ENCODE measurements around the gene CDC42BPA.
"Not testable (repeated sequence)": the region's sequence is repeated elsewhere in the genome, so short reads cannot be mapped to it uniquely, and the experiment has no call there.

The CDC42BPA gene, protein sequence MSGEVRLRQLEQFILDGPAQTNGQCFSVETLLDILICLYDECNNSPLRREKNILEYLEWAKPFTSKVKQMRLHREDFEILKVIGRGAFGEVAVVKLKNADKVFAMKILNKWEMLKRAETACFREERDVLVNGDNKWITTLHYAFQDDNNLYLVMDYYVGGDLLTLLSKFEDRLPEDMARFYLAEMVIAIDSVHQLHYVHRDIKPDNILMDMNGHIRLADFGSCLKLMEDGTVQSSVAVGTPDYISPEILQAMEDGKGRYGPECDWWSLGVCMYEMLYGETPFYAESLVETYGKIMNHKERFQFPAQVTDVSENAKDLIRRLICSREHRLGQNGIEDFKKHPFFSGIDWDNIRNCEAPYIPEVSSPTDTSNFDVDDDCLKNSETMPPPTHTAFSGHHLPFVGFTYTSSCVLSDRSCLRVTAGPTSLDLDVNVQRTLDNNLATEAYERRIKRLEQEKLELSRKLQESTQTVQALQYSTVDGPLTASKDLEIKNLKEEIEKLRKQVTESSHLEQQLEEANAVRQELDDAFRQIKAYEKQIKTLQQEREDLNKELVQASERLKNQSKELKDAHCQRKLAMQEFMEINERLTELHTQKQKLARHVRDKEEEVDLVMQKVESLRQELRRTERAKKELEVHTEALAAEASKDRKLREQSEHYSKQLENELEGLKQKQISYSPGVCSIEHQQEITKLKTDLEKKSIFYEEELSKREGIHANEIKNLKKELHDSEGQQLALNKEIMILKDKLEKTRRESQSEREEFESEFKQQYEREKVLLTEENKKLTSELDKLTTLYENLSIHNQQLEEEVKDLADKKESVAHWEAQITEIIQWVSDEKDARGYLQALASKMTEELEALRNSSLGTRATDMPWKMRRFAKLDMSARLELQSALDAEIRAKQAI (N-terminal part only)

DNA sequence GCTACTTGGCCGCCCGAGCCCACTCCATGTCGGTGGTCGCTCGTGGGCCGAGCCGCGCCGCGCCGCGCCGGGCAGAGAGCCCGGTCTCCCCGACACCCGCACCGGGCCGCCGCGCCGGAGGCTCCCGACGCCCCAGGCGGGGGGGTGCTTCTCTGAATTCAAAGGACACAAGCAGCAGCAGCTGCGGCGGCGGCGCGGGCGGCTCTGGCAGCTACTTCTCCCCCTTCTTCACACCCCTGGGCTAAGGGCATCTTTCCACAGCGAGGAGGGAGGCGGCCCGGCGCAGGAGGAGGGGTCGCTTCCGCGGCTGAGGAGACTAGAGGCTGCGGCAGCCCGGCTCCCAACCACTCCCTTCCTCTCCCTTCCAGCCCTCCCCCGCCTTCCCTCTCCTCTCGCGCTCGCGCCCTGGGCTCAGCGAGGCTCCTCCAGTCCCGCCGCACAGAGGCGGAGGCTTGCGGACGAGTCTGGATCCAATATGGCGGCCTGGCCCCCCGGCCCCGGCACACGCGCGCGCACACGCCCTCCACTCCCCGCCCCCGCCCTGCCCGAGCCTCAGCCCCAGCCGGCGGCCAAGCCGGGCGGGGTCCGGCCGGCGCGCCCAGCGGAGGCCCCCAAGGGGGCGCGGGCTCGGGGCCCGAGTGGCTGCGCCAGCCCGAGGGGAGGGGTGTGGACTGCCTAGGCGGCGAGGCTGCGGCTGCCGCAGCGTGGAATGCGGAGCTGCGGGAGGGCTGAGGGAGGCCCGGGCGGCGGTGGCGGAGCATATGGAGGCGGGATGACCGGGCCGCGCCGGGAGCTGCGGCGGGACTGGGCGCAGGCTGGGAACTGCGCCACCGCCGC lies at the start of gene CDC42BPA:
TSS of gene CDC42BPA (minus strand) at position 477 of the 837 bp plus-strand sequence. CDS start 1,310 bp downstream, outside the sequence.
- in situ Hi-C loops (cut with HindIII; ENCODE audit: low sequenced_read_pairs) = no loop called here

DNA sequence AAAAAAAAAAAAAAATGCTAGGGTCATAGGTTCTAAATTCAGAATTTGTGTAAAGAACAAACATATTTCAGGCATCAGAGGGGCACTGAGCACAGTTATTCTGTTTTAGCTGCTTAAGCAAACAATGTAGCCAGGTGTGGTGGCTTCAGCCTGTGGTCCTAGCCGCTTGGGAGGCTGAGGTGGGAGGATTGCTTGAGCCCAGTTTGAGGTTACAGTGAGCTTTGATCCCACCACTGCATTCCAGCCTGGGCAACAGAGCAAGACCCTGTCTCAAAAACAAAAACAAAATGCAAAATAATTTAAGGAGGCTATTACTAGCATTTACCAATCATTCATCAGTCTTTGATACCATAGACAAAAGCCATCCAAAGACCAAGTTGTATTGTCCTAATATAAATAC lies 49.7 kb upstream of the CDC42BPA start:
- in situ Hi-C loops (cut with HindIII; ENCODE audit: low sequenced_read_pairs) = no loop called here

DNA sequence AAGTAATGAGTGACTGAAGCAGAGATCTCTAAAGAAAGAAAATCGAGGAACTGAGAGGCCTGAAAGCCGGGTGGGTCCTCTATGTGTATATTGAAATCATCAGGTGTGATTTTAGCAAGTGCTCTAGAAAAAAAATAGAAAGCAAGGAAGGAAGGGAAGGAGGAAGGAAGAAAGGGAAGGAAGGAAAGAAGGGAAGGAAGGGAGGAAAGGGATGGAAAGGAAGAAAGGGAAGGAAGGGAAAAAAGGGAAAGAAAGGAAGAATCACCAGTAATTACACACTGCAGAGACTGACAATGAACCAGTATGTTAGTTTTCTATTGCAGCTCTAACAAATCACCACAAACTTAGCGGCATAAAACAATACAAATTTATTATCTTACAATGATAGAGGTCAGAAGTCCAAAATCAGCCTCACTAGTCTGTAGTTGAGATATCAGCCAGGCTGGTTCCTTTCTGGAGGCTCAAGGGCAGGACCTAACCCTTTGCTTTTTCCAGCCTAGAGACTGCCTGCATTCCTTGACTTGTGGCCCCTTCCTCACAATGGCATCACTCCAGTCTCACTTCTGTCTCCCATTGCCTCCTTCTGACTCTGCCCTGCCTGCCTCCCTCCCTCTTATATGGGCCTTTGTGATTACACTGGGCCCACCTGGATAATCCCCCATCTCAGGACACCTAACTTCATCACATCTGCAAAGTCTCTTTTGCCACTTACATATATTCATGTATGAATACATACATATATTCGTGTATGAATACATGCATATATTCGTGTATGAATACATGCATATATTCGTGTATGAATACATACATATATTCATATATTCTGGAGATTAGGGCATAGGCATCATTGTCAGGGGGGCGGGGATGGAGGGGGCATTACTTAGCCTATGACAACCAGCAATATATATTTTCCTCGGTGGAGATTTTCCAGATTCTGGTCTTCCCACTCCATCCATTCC lies 47.5 kb upstream of the CDC42BPA start:
- in situ Hi-C loops (cut with HindIII; ENCODE audit: low sequenced_read_pairs) = no loop called here

DNA sequence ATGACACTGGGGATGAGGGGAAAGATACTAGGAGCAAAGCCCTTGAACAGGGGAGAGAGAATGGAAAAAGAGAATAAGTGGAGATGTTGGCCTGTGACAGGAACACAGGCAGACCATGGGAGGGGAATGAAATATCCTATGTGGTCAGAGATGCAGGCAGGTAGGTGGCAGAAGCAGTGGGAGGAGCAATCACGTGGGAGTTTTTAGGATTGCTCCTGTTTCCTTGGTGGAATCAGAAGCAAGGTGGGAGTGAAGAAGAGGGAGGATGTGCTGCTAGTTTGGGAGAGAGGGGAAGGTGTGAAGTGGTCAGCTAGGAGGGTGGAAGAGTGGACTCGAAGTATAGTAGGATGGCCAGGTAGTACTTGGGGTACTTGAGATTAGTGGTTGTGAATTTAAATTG lies 46.4 kb upstream of the CDC42BPA start:
- in situ Hi-C loops (cut with HindIII; ENCODE audit: low sequenced_read_pairs) = no loop called here

DNA sequence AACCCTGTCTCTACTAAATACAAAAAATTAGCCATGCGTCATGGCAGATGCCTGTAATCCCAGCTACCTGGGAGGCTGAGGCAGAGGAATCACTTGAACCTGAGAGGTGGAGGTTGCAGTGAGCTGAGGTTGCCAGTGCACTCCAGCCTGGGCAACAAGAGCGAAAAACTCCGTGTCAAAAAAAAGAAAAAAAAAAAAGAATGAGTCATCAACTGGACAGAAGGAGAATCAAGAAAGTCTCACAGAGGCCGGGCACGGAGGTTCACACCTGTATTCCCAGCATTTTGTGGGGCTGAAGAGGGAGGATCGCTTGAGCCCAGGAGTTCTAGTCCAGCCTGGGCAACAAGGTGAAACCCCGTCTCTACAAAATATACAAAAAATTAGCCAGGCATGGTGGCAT lies 45.5 kb upstream of the CDC42BPA start:
- in situ Hi-C loops (cut with HindIII; ENCODE audit: low sequenced_read_pairs) = no loop called here

DNA sequence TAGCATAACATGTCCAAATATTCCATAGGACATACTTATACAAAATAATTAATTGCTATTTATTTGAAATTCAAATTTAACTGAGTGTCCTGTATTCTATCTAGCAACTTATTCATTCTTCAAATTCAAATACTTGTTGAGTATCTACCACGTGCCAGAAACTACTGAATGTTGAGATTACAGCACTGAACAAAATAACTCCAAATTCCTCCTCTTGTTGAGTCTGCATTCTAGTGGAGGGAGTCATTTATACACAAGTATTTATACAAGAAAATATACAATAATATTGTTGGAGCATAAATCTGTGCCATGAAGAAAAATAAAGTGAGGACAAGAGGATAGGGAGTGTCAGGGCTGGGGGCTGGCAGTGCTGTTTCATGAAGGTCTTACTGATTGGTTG lies 43.7 kb upstream of the CDC42BPA start:
- in situ Hi-C loops (cut with HindIII; ENCODE audit: low sequenced_read_pairs) = no loop called here

DNA sequence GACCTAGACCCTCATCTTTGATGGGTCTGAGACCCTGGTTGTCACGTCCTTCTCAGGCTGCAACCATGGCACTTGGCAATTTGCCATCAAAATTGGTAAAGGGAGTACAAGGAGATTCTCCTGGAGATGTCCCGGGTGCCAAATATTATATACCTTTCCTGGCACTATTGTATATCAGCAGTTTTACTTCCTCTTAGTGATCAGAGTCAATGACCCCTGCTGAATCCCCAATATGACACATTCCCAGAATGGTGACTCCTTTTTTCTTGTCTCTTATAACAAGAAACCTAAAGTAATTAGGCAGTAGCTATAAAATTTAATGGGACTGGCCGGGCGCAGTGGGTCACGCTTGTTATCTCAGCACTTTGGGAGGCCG lies 39.6 kb upstream of the CDC42BPA start:
- in situ Hi-C loops (cut with HindIII; ENCODE audit: low sequenced_read_pairs) = no loop called here

DNA sequence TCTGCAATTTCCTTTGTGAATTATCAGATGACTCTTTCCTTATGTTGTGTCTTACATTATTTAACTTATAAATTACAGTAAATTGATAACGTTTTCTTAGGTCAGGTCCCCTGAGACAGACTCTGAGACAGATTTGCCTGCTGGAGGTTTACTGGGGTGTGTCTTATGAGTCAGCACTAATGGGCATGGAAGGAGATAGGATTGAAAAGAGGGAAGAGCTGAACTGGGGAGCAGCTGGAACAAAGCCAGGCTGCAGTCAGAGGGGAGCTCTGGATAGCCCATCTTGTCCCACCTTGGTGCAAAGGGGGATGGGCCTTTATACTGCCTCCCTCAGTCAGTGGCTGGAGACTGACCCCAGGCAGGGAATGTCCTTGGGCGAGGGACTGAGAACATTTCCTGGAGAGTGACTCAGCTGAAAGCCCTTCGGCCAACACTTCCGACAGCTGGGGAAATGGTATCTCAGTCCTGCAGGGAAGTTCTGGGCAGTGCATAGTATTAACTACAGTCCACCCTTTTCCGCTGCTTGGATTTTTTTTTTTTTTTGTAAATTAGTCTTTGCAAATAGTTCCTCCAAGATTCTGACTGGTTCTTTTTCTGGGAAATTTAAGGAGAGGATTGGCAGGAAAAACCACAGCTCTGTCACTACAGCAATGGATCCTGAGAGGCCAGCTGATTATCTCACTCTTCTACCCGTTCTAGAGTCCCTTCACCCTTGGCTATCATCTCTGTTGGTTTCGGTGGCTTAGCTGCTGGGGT lies 39.1 kb upstream of the CDC42BPA start:
- in situ Hi-C loops (cut with HindIII; ENCODE audit: low sequenced_read_pairs) = no loop called here

DNA sequence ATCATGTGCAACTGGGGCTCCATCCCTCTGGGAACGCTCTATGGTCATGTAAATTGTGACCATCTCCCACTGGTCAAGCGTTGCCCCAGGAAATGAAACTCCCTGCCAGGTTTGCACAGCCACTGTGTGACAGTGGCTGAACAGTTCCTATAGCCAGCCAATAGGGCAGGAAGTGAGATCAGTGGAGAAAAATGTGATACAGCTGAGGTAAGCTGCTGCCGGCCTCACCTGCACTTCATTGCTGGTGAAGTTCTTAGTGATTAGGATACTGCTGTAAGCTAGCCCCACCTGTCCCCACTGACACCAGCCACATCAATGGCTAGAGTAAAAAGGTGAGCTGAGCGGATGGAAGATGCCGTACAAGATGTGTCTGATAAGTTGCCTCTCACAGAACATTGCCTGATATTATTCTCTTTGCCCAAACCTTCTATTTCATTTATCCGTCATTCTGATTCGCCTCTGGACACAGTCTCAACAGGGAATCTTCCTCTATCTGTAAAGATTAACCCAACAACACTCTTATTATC lies 38.4 kb upstream of the CDC42BPA start:
- in situ Hi-C loops (cut with HindIII; ENCODE audit: low sequenced_read_pairs) = no loop called here

DNA sequence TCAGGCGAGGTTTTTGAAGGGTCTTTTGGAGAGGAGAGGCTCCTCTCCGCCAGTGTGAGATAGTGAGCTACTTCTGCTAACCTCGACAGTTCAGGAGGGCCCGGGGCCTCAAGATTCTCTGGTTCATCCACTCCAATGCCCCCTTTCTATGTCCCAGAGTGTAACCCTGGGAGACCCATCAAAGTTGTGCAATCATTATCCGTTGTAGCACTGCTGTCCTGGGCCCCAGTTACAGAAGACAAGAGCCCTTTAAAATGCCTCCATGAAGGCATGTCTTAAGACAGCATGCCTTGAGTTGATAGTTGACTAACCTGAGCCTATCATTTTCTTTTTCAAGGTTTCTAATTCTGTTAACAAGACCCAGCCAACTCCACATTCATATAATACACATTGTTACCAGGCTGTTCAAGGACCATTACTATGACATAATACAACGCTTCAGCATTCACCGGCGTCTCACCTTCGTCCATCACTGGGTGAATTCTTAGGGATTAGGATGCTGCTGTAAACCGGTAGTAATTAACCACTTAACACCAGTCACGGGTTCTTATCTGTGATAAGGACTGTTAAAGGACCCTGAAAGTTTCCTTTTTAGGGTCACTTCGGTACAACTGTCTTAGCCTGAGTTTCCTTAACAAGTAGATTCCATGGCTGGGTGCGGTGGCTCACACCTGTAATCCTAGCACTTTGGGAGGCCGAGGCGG lies 37.4 kb upstream of the CDC42BPA start:
- in situ Hi-C loops (cut with HindIII; ENCODE audit: low sequenced_read_pairs) = no loop called here

DNA sequence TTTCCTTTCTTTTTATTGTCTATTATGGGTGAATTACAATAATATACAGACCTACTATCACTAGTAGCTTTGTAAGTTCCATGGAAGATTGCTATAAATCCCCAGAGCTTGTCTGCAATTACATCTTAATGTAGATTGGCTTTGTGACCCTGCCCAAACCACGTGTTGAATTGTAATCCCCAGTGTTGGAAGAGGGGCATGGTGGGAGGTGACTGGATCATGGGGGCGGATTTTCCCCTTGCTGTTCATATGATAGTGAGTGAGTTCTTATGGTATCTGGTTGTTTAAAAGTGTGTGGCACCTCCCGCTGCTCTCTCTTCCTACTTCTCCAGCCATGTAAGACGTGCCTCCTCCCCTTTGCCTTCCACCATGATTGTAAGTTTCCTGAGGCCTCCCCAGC lies 34.9 kb upstream of the CDC42BPA start:
- in situ Hi-C loops (cut with HindIII; ENCODE audit: low sequenced_read_pairs) = no loop called here

DNA sequence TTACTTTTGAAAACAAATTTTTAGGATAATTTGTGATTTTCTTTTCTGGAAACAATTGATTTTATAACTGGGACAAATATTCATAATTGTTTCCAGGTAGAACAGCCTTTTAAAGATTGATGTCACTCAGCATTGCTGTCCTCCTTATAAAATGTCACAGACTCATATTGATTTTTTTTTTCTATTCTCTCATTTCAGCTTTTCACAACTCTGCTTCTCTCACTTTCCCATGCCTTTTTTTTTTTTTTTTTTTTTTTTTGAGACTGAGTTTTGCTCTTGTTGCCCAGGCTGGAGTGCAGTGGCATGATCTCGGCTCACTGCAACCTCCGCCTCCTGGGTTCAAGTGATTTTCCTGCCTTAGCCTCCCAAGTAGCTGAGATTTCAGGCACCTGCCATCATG lies 33.9 kb upstream of the CDC42BPA start:
- in situ Hi-C loops (cut with HindIII; ENCODE audit: low sequenced_read_pairs) = not testable (repeated sequence)

DNA sequence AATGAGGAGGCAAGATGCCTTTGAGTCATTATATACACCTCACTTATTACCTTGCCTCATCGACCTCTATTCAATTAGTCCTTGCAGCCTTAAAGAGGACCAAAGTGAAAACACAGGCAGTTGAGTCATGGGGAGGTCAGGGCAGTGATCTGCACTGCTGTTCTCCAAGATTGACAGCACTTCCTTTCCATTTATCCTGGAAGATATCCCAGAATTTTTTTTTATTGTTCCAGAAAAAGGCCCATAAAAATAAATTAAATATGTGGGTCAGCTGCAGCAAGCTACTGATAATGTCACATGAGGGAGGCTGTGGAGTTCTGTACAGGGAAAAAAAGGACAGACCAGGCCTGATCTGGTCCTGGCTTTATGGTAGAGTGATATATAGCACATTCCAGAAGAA lies 33.2 kb upstream of the CDC42BPA start:
- in situ Hi-C loops (cut with HindIII; ENCODE audit: low sequenced_read_pairs) = no loop called here

DNA sequence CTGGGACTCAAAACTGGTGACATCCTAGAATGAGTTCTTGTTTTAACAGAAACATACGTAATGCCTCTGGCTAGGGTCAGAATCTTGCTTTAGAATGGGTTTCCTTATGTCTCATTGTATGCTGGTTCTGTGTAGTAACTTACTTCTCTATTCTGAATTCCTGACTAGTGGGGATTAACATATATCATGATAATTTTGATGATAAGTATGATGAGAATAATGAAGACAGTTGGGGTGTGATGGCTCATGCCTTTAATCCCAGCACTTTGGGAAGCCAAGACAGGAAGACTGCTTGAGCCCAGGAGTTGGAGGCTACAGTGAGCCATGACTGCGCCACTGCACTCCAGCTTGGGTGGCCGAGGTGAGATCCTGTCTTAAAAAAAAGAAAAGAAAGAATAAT lies 31.7 kb upstream of the CDC42BPA start:
- in situ Hi-C loops (cut with HindIII; ENCODE audit: low sequenced_read_pairs) = no loop called here

DNA sequence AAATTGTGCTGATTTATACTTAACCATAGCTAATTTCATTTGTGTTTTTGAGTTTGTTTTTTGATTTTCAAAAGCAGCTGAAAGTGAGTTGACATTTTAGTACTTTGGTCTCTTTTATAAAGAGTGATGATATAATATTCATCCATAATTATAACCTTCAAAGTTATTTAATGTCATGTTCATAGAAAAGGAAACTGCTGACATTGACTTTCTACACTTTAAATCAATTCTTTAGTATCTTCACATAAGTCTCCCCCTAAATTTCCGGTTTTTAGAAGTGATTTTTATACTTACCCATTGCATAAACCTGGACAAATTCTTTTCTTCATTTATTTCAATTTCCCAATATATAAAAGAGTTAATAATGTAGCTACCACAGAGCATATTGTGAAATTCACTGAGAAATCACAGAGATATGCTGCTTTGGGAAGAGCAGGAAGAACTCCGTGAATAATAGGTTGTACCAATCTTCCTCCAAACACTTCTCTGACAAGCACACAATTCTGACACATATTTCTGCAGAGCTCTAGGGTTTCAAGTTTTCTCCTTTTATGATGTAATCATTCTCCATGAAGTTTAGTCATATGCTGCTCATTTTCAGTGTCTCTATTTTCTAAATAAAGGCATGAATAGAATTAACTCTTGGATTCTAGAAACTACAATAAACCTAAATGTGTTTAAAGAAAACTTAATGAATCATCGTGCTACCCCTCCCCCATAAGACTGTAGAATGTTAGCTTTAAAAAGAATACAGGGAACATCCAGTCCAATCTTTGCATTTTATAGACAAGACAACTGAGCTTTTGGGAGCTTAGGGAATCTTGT lies 25.6 kb upstream of the CDC42BPA start:
- in situ Hi-C loops (cut with HindIII; ENCODE audit: low sequenced_read_pairs) = no loop called here

DNA sequence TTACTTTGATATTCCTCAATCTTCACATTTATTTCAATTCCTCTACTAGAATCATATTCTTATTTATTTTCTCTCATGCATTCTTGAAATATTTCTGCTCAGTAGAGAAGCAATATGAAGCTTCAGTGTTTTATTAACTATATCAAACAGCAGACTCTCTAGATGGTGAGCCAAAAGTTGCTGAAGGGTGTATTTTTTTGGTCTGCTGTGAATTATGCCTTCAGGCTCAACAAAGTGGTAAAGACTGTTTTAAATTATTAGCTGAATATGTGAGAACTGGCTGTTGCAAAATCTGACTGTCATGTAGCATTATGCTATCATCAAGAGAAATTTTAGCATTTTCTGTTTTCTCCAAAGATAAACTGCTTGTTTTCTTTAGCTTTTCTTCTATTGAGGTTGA lies 24.9 kb upstream of the CDC42BPA start:
- in situ Hi-C loops (cut with HindIII; ENCODE audit: low sequenced_read_pairs) = no loop called here

DNA sequence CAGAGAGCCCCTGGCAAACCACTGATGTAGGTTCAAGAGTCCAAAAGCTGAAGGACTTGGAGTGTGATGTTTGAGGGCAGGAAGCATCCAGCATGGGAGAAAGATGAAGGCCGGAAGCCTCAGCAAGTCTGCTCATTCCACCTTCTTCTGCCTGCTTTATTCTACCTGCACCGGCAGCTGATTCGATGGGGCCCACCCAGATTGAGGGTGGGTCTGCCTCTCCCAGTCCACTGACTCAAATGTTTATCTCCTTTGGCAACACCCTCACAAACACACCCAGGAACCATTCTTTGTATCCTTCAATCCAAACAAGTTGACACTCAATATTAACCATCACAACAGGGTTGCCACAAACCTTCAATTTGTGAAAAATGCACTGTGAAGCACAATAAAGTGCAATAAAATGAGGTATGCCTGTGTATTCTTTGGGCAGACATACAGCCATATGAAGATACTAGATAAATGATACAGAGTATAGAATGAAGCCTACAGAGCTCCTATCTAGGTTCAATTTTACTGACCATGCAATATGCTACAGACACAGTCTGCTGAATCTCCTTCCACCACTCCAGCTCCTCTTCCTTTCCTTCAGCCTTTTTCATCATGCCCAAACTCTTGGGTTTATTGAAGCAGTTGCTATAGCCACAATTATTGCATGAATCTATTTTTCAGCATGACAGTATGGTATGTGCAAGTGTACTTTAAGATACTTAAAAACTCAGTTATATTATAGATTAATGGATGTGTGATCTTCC lies 24.0 kb upstream of the CDC42BPA start:
- in situ Hi-C loops (cut with HindIII; ENCODE audit: low sequenced_read_pairs) = no loop called here
